HG03103 (cell line): ENCODE results near the gene FTO.

ENCODE experiments used
- ATAC-seq: cut with Tn5 transposase; IDR thresholded peaks from one replicate; pipeline ENCODE4 v1.9.1; 2021; ENCODE audit warnings: low read depth; ENCODE audit not compliant: unreplicated experiment

FTO gene

GRCh38 chr16:54160939-54161897 lies 457.3 kb downstream of the FTO start:
- ATAC-seq: no peak

GRCh38 chr16:54163197-54163843 lies 459.4 kb downstream of the FTO start:
- ATAC-seq: no peak

GRCh38 chr16:54164789-54165173 lies 460.8 kb downstream of the FTO start:
- no peak for ATAC-seq

- ATAC-seq: no peak
These were observed 461.4 kb downstream of the FTO start for GRCh38 chr16:54165174-54165911.

- ATAC-seq: no peak
These were observed 462.2 kb downstream of the FTO start for GRCh38 chr16:54165912-54166865.

GRCh38 chr16:54169112-54169511 lies 465.2 kb downstream of the FTO start:
- ATAC-seq: no peak

GRCh38 chr16:54171626-54172537 lies 467.9 kb downstream of the FTO start:
- no peak for ATAC-seq

- ATAC-seq: no peak
These were observed 469.5 kb downstream of the FTO start for GRCh38 chr16:54173490-54173889.

- ATAC-seq: no peak
These were observed 470.2 kb downstream of the FTO start for GRCh38 chr16:54174201-54174600.

GRCh38 chr16:54174750-54175149 lies 470.8 kb downstream of the FTO start:
- ATAC-seq: no peak

GRCh38 chr16:54175169-54175551 lies 471.2 kb downstream of the FTO start:
- ATAC-seq: no peak

- ATAC-seq: no peak
These were observed 471.8 kb downstream of the FTO start for GRCh38 chr16:54175552-54176375.

GRCh38 chr16:54176376-54176901 lies 472.5 kb downstream of the FTO start:
- no peak for ATAC-seq

GRCh38 chr16:54177052-54177861 lies 473.3 kb downstream of the FTO start:
- ATAC-seq: no peak

GRCh38 chr16:54177862-54178477 lies 474.0 kb downstream of the FTO start:
- no peak for ATAC-seq

- no peak for ATAC-seq
These were observed 474.6 kb downstream of the FTO start for GRCh38 chr16:54178478-54178976.
